ENCODE results near the gene PDE4DIP.
"Not testable (repeated sequence)": the region's sequence is repeated elsewhere in the genome, so short reads cannot be mapped to it uniquely, and the experiment has no call there.

PDE4DIP gene

DNA sequence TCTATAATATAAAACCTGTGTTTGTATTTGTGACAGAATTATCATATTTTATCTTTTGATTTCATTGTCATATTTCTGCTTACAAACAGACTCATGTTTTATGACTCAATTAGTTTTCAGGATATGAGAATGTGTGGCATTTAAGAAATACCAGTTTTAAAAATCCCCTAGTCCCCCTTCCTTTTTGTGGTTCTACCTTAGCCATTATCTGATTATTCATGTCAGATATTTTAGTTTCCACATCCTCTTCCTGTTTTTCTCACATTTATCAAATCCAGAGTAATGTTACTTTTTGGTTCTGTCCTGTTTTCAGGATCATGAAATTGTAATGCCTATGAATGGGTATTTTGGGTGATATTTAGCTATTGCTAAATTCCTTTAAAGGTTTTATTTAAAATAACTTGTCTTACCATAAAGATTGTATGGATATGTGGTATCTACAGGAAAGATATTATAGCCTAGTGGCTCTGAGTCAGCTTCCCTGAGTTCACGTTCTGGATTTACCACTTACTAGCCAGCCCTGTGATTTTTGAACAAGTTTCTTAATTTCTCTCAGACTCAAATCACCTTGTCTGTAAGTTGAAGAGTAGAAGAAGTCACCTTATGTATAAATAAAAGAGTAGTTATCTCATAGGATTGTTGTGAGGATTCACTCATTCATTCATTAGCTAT lies 131.8 kb downstream of the PDE4DIP start:
- not testable (repeated sequence) for DNase-seq (ENCODE audit: low read depth)

GRCh38 chr1:148977785-148978184 lies 133.6 kb downstream of the PDE4DIP start:
- not testable (repeated sequence) for DNase-seq (ENCODE audit: low read depth)

DNA sequence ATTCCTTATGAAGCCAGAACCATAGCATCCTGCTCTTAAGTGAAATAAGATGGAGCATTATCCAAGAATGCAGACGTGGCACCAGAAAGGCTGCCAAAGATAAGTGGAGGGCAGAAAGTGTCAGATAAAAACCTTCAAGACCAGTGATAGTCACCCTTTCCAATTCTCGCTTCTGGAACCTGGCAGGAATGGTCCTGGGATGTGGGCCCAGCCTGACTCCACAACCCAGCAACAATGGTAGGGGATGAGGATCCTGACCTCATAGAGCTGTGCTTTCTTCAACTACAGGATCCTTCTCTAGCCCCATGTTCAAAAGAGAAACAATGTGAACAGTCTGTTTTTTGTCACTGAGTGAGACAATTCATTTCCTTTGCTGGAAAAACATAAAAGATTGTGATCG lies 145.2 kb downstream of the PDE4DIP start:
- not testable (repeated sequence) for DNase-seq (ENCODE audit: low read depth)

GRCh38 chr1:148990233-148990788 lies 146.1 kb downstream of the PDE4DIP start:
- not testable (repeated sequence) for DNase-seq (ENCODE audit: low read depth)

DNA sequence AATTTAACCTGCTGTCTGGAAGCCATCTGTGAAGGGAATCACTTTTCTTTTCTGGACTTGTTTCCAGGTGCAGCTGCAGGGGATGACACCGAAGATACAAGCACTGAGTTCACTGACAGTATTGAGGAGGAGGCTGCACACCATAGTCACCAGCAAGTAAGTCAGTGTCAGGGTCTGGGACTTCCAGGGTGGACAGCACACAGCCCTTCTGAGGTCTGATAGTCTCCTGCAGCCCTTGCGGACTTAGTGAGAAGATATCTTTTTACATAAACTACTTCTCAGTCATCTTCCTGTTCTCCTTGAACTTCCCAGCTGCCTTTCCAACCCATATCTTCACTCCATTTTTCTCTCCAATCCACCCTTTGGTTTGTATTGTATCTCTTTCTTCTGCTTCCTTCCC lies 147.6 kb downstream of the PDE4DIP start:
- not testable (repeated sequence) for DNase-seq (ENCODE audit: low read depth)

GRCh38 chr1:148992364-148992763 lies 148.1 kb downstream of the PDE4DIP start:
- not testable (repeated sequence) for DNase-seq (ENCODE audit: low read depth)

DNA sequence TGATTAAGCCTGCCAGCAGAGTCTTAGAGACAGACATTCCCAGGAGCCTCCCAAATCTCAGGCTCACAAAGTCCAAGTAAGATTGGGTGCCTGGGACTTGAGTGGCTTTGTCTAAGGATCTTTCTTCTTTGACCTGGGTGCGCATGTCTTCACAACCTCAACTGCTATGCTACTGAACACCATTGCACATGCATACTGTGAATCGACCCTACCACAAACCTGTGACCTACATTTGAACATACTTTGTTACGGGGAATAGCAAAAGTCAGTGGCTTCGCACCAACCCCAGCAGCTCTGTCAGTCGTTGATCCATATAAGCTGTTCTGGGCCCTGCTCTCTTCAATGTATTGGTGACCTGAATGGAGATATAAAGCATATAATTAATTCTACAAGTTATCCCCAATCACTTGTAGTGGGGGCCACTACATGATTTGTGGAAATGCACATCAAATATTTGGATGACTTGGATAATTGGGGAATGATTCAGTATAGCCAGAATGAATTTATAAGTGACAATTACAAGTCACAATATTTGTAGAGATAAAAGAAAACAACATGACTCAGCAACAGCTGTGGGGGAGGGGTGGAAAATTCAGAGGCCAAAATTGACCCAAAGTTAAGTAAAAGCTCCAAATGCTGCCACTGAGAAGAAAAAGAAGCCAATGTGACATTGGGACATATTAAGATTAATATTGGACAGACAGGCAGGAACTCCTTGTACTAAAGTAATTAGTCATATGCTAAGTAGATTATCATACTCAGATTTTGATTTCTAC lies 152.4 kb downstream of the PDE4DIP start:
- not testable (repeated sequence) for DNase-seq (ENCODE audit: low read depth)

DNA sequence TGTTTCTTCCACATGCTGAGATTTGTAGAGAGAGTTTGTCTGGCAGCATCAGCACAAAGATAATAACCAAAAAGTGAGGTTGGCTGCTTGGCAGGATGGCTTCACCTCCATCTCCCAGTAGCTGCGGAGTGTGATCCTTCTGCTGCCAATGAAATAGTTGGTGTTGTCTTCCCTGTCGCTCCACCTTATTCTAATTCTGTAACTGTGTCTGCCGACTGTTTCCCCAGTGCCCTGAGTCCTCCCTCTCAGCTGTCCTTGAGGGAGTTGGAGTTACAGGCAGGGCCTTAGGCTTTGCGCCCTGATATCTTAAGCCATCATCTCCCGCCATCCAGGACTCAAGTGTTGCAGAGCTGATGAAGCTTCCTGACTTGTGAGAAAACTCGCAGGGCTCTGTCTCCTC lies 153.2 kb downstream of the PDE4DIP start:
- not testable (repeated sequence) for DNase-seq (ENCODE audit: low read depth)

DNA sequence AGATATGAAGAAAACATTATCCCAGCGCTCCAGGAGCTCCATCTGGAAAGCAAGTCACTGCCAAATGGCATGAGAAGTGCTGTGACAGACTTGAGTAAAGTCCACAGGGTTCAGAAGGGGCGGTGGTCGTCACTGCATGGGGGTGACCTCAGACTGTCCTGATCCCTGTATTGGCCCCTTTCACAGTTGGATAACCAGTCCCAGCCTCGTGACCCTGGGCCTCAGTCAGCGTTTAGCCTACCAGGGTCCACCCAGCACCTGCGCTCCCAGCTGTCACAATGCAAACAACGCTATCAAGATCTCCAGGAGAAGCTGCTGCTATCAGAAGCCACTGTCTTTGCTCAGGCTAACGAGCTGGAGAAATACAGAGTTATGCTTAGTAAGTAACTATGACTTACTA lies 158.4 kb downstream of the PDE4DIP start:
- not testable (repeated sequence) for DNase-seq (ENCODE audit: low read depth)

DNA sequence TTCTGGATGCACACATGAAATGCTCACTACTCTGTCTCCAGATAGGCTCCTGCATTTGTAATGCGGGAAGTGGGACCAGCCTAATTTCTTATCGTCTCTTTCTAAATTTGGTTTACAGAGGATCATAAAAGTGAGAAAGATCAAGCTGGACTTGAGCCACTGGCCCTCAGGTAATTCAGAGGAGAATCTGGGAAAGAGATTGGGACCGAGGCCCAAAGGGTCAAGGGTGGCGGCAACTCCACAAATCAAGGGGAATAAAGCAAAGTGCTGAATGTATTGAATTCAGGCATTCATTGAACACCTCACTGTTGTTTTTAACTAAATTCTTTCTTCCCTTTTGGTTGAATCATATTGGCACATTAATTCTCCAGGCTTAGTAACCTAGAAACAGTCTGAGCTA lies 164.1 kb downstream of the PDE4DIP start:
- DNase-seq (ENCODE audit: low read depth), result not testable (repeated sequence)

DNA sequence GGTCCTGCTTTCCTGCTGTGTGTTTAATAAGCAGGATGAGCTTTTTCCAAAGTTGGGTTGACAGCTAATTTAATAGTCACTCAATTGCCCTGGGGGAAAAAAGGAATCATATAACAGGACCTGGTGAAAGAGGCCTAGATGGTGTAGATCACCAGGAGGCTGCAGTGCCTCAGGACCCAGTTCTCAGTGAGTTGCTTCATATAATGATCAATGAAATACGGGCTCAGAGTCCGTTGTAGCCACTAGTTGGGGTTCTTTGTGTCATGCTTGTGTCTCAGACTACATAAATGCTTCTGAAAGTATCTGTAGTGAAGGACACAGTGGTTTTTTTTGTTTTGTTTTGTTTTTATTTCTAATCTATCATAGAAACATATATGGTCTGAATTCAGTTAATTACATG lies 164.5 kb downstream of the PDE4DIP start:
- not testable (repeated sequence) for DNase-seq (ENCODE audit: low read depth)

GRCh38 chr1:149009761-149010160 lies 165.5 kb downstream of the PDE4DIP start:
- DNase-seq (ENCODE audit: low read depth), result not testable (repeated sequence)

DNA sequence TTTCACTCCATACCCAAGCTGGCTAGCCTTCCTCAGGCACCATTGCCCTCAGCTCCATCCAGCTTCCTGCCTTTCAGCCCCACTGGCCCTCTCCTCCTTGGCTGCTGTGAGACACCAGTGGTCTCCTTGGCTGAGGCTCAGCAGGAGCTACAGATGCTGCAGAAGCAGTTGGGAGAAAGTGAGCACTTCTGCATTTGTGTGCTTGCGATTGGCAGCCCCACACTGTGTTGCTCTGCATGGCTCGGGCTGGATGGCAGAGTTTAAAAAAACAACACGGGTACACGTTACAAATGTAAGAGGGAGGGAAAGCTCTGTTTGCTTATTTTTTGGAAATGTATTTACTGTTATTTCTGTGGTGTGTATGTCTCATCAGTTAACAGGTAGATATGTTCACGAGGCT lies 168.4 kb downstream of the PDE4DIP start:
- DNase-seq (ENCODE audit: low read depth), result not testable (repeated sequence)

DNA sequence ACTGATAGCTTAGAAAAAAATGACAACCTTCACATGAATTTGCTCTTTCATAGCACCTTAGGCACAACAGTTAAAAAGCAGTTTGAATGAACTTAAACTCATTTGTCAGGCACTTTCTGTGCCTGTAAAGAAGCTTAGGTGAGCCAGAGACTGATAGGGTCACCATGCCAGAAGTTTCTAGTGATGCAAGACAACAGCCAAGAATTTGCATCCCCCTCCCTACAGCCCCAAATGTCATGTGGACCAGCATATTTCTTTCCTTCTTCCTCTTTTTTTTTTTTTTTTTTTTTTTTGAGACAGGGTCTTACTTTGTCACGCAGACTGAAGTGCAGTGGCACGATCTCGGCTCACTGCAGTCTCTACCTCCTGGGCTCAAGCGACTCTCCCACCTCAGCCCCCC lies 169.3 kb downstream of the PDE4DIP start:
- DNase-seq (ENCODE audit: low read depth), result not testable (repeated sequence)

DNA sequence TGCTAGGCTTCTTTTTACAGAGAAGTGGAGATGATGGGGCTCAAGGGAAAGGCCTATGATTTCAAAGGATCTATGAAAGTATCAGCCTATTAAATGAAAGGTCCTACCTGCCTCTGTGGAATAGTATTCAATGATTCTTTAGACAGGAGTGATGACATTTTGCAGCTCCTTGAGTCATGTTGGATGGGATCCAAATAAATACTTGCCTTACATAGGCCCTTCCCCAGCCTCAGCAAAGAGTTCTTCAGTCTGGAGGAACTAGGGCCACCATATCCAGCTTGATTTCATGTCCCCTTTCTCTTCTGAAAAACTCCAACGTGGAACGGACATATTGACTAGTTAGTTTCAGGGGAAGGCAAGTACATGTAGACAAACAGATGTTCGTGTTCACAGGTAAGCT lies 171.3 kb downstream of the PDE4DIP start:
- DNase-seq (ENCODE audit: low read depth), result not testable (repeated sequence)

GRCh38 chr1:149016626-149017025 lies 172.4 kb downstream of the PDE4DIP start:
- not testable (repeated sequence) for DNase-seq (ENCODE audit: low read depth)

DNA sequence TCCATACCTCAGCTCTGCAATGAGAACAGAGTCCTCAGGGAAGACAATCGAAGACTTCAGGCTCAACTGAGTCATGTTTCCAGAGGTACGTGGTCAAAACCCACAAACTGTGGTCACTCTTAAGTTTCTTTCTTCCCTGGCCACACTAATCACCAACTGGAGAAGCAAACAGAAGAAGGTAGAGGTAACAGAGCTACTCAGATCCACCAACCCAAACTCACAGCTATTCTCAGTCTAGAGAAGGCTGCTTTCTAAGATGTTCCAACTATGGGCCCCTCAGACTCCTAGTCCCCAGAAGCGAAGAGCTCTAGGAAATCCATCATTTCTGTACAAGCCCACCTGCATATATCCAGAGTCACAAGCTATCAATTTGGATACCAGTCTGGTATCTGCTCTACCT lies 174.3 kb downstream of the PDE4DIP start:
- not testable (repeated sequence) for DNase-seq (ENCODE audit: low read depth)

- not testable (repeated sequence) for DNase-seq (ENCODE audit: low read depth)
Measured at GRCh38 chr1:149024327-149024726, 180.1 kb downstream of the PDE4DIP start.

- not testable (repeated sequence) for DNase-seq (ENCODE audit: low read depth)
Measured at GRCh38 chr1:149033916-149034315, 189.7 kb downstream of the PDE4DIP start.

DNA sequence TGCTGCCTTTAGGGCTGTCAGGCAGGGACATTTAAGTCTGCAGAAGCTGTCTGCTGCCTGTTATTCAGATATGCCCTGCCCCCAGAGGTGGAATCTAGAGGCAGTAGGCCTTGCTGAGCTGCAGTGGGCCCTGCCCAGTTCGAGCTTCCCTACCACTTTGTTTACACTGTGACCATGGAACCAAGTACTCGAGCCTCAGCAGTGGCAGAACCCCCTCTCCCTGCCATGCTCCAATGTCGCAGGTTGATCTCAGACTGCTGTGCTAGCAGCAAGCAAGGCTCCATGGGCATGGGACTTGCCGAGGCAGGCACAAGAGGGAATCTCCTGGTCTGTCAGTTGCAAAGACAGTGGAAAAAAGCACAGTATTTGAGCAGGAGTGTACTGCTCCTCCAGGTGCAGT lies 198.8 kb downstream of the PDE4DIP start:
- DNase-seq (ENCODE audit: low read depth), result not testable (repeated sequence)

GRCh38 chr1:149064611-149065010 lies 220.4 kb downstream of the PDE4DIP start:
- DNase-seq (ENCODE audit: low read depth), result not testable (repeated sequence)

DNA sequence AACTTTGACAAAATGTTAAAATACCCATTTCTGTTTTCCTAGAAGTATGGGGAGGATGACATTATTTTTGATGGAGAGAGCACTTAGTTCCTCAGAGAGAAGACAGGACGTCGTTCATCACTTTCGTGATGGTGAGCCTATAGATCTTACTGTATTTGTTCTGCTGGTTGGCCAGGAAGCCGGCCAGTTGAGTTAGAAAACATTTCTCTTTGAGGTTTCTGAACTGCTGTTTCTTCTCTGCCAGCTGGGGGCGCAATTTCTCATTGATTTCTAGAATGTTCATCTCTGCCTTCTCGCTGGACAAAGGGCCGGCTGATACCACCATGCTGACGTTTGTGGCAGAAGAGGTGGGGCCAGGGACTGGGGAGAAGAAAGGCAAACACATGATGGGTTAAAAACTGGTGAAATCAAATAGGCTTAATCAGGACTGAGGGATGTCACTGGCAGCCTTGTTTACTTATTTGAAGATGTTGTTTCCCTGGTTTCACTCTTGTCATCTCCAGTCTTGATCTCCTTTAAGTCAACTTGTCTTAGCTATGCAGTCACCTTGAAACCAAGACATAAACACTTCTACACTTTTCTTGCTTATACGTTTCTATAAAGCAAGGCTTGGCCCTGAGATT lies 231.4 kb downstream of the PDE4DIP start:
- DNase-seq (ENCODE audit: low read depth), result not testable (repeated sequence)

Measured in T follicular helper cell (primary cell).